Measurements from ENCODE around the gene GNB1L. TPM values are rescaled to one million over a fixed set of nuclear protein-coding genes. Genes with fewer than 3 reads are reported as not detected.

Gene GNB1L
- total and polyA plus RNA-seq, 2 experiments from 2014 or later = 14.3 to 16.5 TPM

GRCh38 chr22:19867617-19868016 is 12.9 kb upstream of the GNB1L start:
- H3K9me2 ChIP-seq (ENCODE audit: insufficient read depth) = 0 out of 2 replicates have a peak, but pooled peaks cover 4% of the 10 kb centered on the region
- DNase-seq = no peak
- WGBS, 2 experiments (ENCODE audit: low coverage in 1 of 2, low lambda C conversion rate in 2 of 2, missing lambda C conversion rate in 2 of 2) = 89% methylated on average over 7 of the region's 7 CpGs
- H3K27me3 ChIP-seq (replicated peaks; ENCODE audit: insufficient read depth) = no peaks in the 10 kb centered on the region
- no peak overlapping the region for H3K27ac ChIP-seq
- H4K20me1 ChIP-seq (ENCODE audit: insufficient read depth) = no peaks in the 10 kb centered on the region
- no peaks in the 10 kb centered on the region for H3K9me3 ChIP-seq (ENCODE audit: low read depth)
- H2AFZ ChIP-seq = no peak overlapping the region
- in situ Hi-C loops (cut with MboI) = no loop called here
- H3K4me2 ChIP-seq (ENCODE audit: unreplicated experiment) = no peak overlapping the region
- no peaks in the 10 kb centered on the region for H3K36me3 ChIP-seq (ENCODE audit: low read depth)
- no peaks in the 10 kb centered on the region for H3K79me2 ChIP-seq (ENCODE audit: insufficient read depth)
- peaks cover 4% of the 10 kb centered on the region; the same call in 1 of the 2 replicates for H3F3A ChIP-seq (ENCODE audit: insufficient read depth)
- H3K4me1 ChIP-seq (ENCODE audit: insufficient read depth) = no peaks in the 10 kb centered on the region
- H3K9ac ChIP-seq = no peak overlapping the region
- H3K4me3 ChIP-seq = no peak overlapping the region
- TF ChIP-seq EZH2 (IDR thresholded peaks at IDR 0.05; ENCODE audit: insufficient read depth, poor library complexity, severe bottlenecking) = no peak

GRCh38 chr22:19866665-19867009 is 12.0 kb upstream of the GNB1L start:
- Histone ChIP-seq H3K4me2 (ENCODE audit: unreplicated experiment) (no peak overlapping the region), H3K9me2 (ENCODE audit: insufficient read depth) (0 out of 2 replicates have a peak, but pooled peaks cover 4% of the 10 kb centered on the region), H4K20me1 (ENCODE audit: insufficient read depth) (no peaks in the 10 kb centered on the region), H3F3A (ENCODE audit: insufficient read depth) (peaks cover 4% of the 10 kb centered on the region; the same call in 1 of the 2 replicates), H3K4me1 (ENCODE audit: insufficient read depth) (no peaks in the 10 kb centered on the region), H3K27ac (no peak overlapping the region), H3K4me3 (no peak overlapping the region), H3K79me2 (ENCODE audit: insufficient read depth) (no peaks in the 10 kb centered on the region), H2AFZ (no peak overlapping the region), H3K9me3 (ENCODE audit: low read depth) (no peaks in the 10 kb centered on the region), H3K27me3 (replicated peaks; ENCODE audit: insufficient read depth) (no peaks in the 10 kb centered on the region), H3K9ac (no peak overlapping the region), H3K36me3 (ENCODE audit: low read depth) (no peaks in the 10 kb centered on the region)
- in situ Hi-C loops (cut with MboI) = no loop called here
- no peak for TF ChIP-seq EZH2phosphoT487 (IDR thresholded peaks at IDR 0.05; ENCODE audit: insufficient read depth, low read depth)
- no peak for TF ChIP-seq EZH2 (IDR thresholded peaks at IDR 0.05; ENCODE audit: insufficient read depth, poor library complexity, severe bottlenecking)
- WGBS, 2 experiments (ENCODE audit: low coverage in 1 of 2, low lambda C conversion rate in 2 of 2, missing lambda C conversion rate in 2 of 2) = 83 to 90% methylated on average over 3 of the region's 3 CpGs
- DNase-seq = no peak

- no peaks in the 10 kb centered on the region for H3K36me3 ChIP-seq (ENCODE audit: low read depth)
- no peak for DNase-seq
- no peak overlapping the region for H3K9ac ChIP-seq
- no peaks in the 10 kb centered on the region for H3K79me2 ChIP-seq (ENCODE audit: insufficient read depth)
- no peak overlapping the region for H3K4me2 ChIP-seq (ENCODE audit: unreplicated experiment)
- H2AFZ ChIP-seq = no peak overlapping the region
- in situ Hi-C loops (cut with MboI) = no loop called here
- no peaks in the 10 kb centered on the region for H3K27me3 ChIP-seq (replicated peaks; ENCODE audit: insufficient read depth)
- no peaks in the 10 kb centered on the region for H3K9me3 ChIP-seq (ENCODE audit: low read depth)
- H3K27ac ChIP-seq = no peak overlapping the region
- no peaks in the 10 kb centered on the region for H3K4me1 ChIP-seq (ENCODE audit: insufficient read depth)
- H3K4me3 ChIP-seq = no peak overlapping the region
- TF ChIP-seq EZH2phosphoT487 (IDR thresholded peaks at IDR 0.05; ENCODE audit: insufficient read depth, low read depth) = no peak
- no peak for TF ChIP-seq EZH2 (IDR thresholded peaks at IDR 0.05; ENCODE audit: insufficient read depth, poor library complexity, severe bottlenecking)
- 75 to 77% methylated on average over 12 of the region's 12 CpGs for WGBS, 2 experiments (ENCODE audit: low coverage in 1 of 2, low lambda C conversion rate in 2 of 2, missing lambda C conversion rate in 2 of 2)
- no peaks in the 10 kb centered on the region for H4K20me1 ChIP-seq (ENCODE audit: insufficient read depth)
- H3K9me2 ChIP-seq (ENCODE audit: insufficient read depth) = 0 out of 2 replicates have a peak, but pooled peaks cover 4% of the 10 kb centered on the region
- peaks cover 4% of the 10 kb centered on the region; the same call in 1 of the 2 replicates for H3F3A ChIP-seq (ENCODE audit: insufficient read depth)
Observed at GRCh38 chr22:19865141-19865829, 10.6 kb upstream of the GNB1L start.

DNA sequence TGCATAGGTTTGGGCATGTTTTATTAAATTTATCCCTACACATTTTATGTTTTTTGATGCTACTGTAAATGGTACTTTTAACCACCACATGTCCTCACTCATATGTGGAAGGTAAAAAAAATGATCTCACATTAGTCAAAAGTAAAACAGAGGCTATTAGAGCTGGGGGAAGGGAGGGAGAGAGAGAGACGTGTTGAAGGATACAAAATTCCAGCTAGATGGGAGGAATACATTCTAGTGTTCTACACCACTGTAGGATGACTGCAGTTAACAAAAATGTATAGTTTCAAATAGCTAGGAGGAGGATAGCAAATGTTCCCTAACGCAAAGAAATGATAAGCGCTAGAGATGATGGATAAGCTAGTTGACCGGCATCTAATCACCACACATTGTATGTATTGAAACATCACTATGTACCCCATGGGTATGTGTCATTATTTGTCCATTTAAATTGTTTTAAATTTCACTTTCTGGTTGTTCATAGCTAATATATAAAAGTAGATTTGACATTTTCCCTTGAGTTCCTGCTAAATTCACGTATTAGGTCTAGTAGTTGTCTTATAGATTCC is 9.9 kb upstream of the GNB1L start:
- H3K9ac ChIP-seq = no peak overlapping the region
- TF ChIP-seq EZH2phosphoT487 (IDR thresholded peaks at IDR 0.05; ENCODE audit: insufficient read depth, low read depth) = no peak
- TF ChIP-seq EZH2 (IDR thresholded peaks at IDR 0.05; ENCODE audit: insufficient read depth, poor library complexity, severe bottlenecking) = no peak
- H4K20me1 ChIP-seq (ENCODE audit: insufficient read depth) = no peaks in the 10 kb centered on the region
- no peak overlapping the region for H3K27ac ChIP-seq
- no peaks in the 10 kb centered on the region for H3K79me2 ChIP-seq (ENCODE audit: insufficient read depth)
- H3K36me3 ChIP-seq (ENCODE audit: low read depth) = no peaks in the 10 kb centered on the region
- H3K4me2 ChIP-seq (ENCODE audit: unreplicated experiment) = no peak overlapping the region
- H3K4me1 ChIP-seq (ENCODE audit: insufficient read depth) = no peaks in the 10 kb centered on the region
- in situ Hi-C loops (cut with MboI) = no loop called here
- H3K4me3 ChIP-seq = no peak overlapping the region
- DNase-seq = no peak
- H3F3A ChIP-seq (ENCODE audit: insufficient read depth) = peaks cover 4% of the 10 kb centered on the region; the same call in 1 of the 2 replicates
- 0 out of 2 replicates have a peak, but pooled peaks cover 4% of the 10 kb centered on the region for H3K9me2 ChIP-seq (ENCODE audit: insufficient read depth)
- WGBS, 2 experiments (ENCODE audit: low coverage in 1 of 2, low lambda C conversion rate in 2 of 2, missing lambda C conversion rate in 2 of 2) = 91 to 93% methylated on average over 5 of the region's 5 CpGs
- no peaks in the 10 kb centered on the region for H3K9me3 ChIP-seq (ENCODE audit: low read depth)
- no peak overlapping the region for H2AFZ ChIP-seq
- H3K27me3 ChIP-seq (replicated peaks; ENCODE audit: insufficient read depth) = no peaks in the 10 kb centered on the region

All from GM23248 (cell line).